A549 (cell line): ENCODE results near the gene SPSB3.

Experiments
- EP300 ChIP-seq, 2 experiments: fragments of >200 bp; sonication (Bioruptor Twin); formaldehyde crosslinking; IDR thresholded peaks; 2 replicates in 1 of 2; 3 replicates in 1 of 2; pipeline ENCODE4 v1.6.1; 2016 to 2017
- KDM1A ChIP-seq: fragments of 200-600 bp; sonication (generic); IDR thresholded peaks from 2 replicates; pipeline ENCODE4 v1.6.1; 2016; ENCODE audit warnings: low read depth, mild to moderate bottlenecking
- MYC ChIP-seq: IDR thresholded peaks from 2 replicates; pipeline ENCODE4 v1.6.1; 2012; ENCODE audit warnings: mild to moderate bottlenecking, inconsistent platforms, low read length, improper control_type of control experiment, borderline replicate concordance
- NR3C1 ChIP-seq: fragments of >200 bp; sonication (Bioruptor Twin); formaldehyde crosslinking; IDR thresholded peaks from 3 replicates; pipeline ENCODE4 v1.6.1; 2017
- PBX3 ChIP-seq: IDR thresholded peaks from 2 replicates; pipeline ENCODE4 v1.6.1; 2012
- POLR2AphosphoS2 ChIP-seq: conservative IDR thresholded peaks from 2 replicates; pipeline ENCODE4 v1.6.1; 2012; ENCODE audit warnings: low read length, improper control_type of control experiment, inconsistent platforms
- RAD21 ChIP-seq, 2 experiments: fragments of >200 bp in 1 of 2; sonication (Bioruptor Twin) in 1 of 2; formaldehyde crosslinking in 1 of 2; IDR thresholded peaks in 1 of 2; conservative IDR thresholded peaks in 1 of 2; 2 replicates in 1 of 2; 3 replicates in 1 of 2; pipeline ENCODE4 v1.6.1; 2012 to 2018; ENCODE audit warnings: inconsistent platforms in 1 of 2
- SREBF2 ChIP-seq: fragments of 450-650 bp; IDR thresholded peaks from 2 replicates; pipeline ENCODE4 v1.6.1; 2014; ENCODE audit warnings: mild to moderate bottlenecking, moderate library complexity
- ZFP36 ChIP-seq: fragments of 450-650 bp; IDR thresholded peaks from 2 replicates; pipeline ENCODE4 v1.6.1; 2014; ENCODE audit warnings: borderline replicate concordance; ENCODE audit not compliant: partially characterized antibody
- TF ChIP-seq, protein P1 (sequence below): fragments of 450-650 bp; IDR thresholded peaks from 2 replicates; pipeline ENCODE4 v1.6.1; 2014; ENCODE audit warnings: antibody characterized with exemption
- TF ChIP-seq, protein P2 (sequence below): fragments of >200 bp; sonication (Bioruptor Twin); formaldehyde crosslinking; IDR thresholded peaks from 3 replicates; pipeline ENCODE4 v1.5.1; 2016

GRCh38 chr16:1800701-1801100 is 18.3 kb upstream of the SPSB3 start:
- TF ChIP-seq, protein P1, sequence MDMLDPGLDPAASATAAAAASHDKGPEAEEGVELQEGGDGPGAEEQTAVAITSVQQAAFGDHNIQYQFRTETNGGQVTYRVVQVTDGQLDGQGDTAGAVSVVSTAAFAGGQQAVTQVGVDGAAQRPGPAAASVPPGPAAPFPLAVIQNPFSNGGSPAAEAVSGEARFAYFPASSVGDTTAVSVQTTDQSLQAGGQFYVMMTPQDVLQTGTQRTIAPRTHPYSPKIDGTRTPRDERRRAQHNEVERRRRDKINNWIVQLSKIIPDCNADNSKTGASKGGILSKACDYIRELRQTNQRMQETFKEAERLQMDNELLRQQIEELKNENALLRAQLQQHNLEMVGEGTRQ: no peak
- TF ChIP-seq SREBF2: no peak
- TF ChIP-seq, protein P2, sequence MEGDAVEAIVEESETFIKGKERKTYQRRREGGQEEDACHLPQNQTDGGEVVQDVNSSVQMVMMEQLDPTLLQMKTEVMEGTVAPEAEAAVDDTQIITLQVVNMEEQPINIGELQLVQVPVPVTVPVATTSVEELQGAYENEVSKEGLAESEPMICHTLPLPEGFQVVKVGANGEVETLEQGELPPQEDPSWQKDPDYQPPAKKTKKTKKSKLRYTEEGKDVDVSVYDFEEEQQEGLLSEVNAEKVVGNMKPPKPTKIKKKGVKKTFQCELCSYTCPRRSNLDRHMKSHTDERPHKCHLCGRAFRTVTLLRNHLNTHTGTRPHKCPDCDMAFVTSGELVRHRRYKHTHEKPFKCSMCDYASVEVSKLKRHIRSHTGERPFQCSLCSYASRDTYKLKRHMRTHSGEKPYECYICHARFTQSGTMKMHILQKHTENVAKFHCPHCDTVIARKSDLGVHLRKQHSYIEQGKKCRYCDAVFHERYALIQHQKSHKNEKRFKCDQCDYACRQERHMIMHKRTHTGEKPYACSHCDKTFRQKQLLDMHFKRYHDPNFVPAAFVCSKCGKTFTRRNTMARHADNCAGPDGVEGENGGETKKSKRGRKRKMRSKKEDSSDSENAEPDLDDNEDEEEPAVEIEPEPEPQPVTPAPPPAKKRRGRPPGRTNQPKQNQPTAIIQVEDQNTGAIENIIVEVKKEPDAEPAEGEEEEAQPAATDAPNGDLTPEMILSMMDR: no peak
- TF ChIP-seq ZFP36: no peak
- TF ChIP-seq KDM1A: no peak
- TF ChIP-seq NR3C1: no peak
- TF ChIP-seq PBX3: no peak
- TF ChIP-seq RAD21 (conservative IDR thresholded peaks at IDR 0.05 in 1 of 2, IDR thresholded peaks at IDR 0.05 in 1 of 2): no peak
- no peak for TF ChIP-seq EP300 (IDR thresholded peaks at IDR 0.05)
- TF ChIP-seq MYC: no peak
- no peak for TF ChIP-seq POLR2AphosphoS2
